MV-4-11 (cell line): Measurements from ENCODE around the gene DST.

Experiments used
- DNase-seq: peaks from one replicate; lab custom pipeline; 2025; lab: John Stamatoyannopoulos, UW

Gene DST

DNA sequence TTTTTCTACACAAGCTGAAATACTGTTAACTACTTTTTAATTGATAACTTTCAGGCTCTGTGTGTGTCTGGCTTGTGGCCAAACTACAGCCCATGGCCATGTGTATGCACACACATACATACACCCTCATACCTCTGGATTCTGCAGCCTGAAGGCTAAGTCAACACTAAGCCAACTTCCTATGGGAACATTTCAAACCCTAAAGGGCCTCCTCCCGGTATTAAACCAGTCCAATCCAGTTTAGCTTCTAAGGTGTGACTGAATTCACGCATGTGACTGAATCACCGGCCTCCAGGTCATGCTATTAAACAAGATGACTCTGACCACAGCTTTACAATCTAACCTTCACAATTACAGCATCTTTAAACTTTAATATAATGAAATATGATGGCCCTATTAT lies 20.7 kb upstream of the DST start:
- DNase-seq, result no peak

DNA sequence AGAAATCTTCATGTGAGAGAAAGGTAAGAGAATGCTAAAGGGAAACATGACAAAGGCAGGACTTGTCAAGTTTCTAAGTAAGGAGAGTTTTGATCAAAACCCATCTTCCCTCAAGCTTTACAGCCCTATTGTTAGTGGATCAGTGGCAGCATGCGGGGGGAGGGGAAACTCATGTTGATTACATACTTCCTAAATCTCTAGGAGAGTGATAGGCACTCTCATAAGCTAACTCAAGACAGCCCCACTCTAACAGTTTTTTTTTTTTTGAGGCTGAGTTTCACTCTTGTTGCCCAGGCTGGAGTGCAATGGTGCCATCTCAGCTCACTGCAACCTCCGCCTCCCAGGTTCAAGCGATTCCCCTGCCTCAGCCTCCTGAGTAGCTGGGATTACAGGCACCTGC lies 18.6 kb upstream of the DST start:
- DNase-seq, result peak; percentile 54

DNA sequence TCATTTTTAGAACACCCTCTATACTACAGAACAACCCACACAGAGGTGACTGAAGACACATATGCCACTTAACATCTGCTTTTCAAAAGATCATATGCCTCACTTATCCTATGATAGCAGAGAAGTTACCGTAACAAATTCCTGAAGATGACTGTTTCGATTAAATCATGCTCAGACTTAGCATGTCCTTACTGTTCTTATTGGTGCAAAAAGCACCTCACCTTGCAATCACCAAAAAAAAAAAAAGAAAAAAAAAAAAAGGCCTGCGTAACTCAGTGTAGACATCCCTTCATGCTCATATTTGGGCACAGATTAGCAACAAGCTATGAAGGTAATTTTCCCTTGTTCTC lies 17.7 kb upstream of the DST start:
- no peak for DNase-seq

DNA sequence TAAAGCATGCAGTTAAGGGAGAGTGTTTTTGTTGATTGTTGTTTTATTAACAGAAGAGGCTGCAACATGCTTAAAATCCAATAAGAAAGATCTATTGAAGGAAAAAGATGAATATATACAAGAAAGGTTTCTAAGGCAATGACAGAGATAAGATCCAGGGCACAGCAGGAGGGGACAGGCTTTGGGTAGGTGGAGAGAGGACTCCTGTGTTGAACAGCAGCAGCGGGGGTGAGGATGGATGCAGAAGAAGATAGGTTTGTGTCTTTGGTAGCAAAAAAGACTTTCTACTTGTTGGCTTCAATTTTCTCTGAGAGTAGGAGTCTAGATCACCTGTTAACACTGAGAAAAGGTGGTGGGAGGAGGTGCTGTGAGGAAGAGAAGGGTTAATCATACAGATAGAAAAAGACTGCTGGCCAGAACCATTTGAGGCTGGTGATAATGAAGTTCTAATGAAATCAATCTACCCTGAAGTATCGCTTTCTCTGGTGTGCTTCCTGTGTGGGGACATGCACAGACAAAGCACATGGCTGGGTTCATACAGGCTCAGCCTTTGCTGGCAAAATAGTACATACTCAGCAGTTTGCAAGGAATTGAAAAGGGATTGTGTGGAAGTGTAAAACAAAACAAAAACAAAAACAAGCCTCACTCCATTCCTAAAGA lies 17.2 kb upstream of the DST start:
- no peak for DNase-seq

DNA sequence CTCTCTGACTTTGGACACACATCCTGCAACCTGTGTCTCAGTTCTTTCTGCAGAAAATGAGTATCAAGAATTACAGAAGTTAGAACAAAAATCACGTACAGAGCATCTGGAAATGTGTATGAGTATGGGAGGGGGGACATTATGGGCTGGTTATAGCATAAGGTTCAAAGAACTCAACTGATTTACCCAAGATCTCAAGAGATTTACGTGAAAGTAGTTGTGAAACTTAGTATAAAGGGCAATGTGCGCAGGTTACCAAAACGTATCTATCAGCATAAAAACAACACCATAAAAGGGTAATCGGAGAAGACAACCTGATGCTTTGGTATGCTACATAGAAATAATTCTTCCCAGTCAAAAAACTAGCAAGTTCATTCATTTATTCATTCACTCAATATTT lies 15.6 kb upstream of the DST start:
- no peak for DNase-seq

DNA sequence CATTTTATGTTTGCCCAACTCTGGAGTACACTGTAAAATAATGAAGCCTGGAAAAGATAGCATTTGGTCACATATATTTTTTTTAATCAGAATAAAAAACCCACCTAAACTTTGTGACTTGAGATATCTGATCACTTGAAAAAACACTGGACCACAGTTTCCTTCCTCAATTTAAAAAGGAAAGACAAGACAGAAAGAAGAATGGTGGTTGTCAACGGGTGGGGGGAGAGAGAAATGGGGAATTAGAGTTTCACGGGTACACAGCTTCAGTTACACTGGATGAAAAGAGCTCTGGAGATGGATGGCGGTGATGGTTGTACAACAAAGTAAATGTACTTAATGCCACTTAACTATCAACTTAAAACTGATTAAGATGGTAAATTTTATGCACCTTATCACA lies 14.7 kb upstream of the DST start:
- DNase-seq, result peak; percentile 18

DNA sequence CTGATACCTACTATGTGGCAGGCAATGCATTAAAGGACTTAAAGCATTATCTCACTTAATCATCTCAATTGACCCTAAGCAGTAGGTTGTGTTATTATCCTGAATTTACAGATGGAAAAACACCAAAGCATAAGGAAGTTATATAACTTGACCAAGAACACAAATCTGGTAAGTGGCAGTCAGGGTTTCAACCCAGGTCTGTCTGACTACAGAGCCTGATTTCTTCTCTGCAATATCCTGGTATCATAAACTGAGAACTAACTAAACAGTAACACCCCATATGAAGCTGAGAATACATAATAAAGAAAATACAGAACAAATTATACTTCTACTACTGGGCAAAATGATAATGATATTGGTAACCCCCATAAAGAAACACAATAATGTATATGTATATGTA lies 13.8 kb upstream of the DST start:
- DNase-seq, result no peak

DNA sequence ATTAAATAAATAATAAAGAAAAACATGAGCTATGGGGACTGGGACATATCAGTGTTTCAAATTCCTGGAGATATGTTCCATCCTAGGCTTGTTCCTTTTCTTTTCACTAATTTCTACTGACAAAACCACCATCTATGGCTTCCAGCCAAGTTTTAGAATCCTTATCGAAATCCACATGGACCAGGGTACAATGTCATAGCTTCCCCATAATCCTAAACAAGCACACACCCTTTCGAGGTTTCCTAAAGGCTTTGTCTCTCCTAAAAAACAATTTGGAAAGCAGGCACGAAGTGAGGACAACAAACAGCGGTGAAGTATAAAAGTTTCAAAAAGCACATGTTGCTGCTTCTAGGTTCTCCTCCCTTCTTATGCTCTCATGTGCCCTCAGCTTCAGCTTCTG lies 13.3 kb upstream of the DST start:
- DNase-seq, result no peak

DNA sequence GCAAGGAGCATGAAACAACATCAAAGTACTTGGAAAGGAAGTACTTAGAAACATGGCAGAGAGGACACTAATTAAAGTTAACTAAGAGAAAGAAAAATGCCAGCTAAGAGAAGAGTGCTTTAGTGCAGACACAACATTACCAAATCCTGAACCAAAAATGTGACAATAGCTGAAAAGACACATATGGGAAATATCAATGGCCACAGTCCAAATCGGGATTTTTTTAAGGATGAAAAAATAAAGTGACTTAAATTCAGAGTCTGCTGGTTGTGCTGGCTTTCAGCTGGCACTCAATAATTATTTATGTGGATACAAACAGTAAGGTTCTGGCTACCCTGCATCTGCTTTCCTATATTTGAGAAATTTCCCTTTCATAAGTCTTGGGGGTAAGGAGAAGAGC lies 12.6 kb upstream of the DST start:
- no peak for DNase-seq

DNA sequence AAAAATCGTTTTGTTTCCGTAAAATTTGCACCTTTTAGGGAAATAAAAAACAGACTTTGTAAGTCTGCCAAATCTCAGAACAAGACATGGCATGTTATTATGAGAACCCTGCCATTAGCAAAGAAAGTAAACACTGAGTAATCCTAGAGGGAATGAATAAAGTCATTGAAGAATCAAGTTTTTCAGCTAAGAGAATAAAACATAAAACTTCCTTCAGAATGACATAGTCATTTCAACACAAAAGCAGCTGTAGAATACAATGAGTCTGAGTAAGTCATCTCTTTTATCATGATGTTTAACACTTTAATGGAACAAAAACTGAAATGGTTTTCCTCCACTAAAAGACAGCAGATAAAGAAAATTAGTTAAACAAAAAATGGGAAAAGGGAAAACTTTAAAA lies 10.3 kb upstream of the DST start:
- no peak for DNase-seq

DNA sequence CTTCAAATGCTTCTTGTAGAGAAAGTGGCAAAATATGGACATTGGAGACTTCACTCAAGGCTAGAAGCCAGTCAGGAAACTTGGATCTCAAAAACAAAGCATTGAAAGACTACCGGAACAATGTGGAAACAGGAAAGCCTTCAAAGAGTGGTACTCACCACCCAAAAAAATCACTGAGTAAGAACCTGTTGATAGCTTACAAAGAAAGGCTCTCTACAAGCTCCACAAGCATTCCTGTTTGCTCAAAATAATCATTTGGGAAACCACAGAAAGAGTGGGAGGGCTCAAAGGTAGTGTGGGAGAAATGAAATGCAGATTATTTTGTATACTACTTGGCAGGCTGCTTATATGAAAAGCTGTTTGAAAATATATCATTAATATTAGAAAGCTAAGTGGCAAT lies 9.5 kb upstream of the DST start:
- no peak for DNase-seq

DNA sequence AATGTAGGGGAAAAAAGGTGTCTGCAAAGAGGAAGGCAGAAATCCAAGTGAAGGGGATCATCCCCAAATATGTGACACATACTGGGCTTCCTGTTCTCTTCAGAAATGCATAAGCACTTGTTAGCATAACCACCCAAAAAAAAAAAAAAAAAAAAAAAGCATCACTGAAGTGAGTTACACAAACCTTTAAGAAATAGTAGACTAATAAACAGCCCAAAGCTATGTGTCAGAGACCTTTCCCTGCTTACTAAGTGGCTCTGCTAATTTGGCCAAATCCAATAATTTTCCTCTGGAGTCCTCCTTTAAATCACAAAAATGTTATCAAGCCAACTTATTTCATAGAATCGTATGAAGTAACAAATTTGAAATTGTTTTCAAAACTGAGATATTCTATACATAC lies 7.5 kb upstream of the DST start:
- DNase-seq, result no peak

DNA sequence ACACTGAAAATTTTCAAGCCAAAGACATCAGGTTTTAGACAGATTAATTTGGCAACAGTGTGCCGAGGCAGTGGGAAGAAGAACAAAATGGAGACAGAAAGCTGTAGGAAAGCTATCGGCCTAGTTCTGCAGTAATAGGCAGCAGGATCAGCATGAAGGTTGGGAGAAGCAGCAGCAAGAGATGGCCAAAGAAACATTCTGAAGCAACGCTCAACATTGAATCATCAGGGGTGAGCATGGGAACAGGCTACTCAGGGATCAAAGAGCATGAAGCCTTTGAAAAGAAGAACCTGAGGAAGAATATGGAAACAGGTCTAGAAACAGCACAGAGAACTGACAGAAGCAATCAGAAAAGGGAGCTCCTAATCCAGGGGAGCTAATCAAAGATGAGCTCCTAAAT lies 7.1 kb upstream of the DST start:
- no peak for DNase-seq

DNA sequence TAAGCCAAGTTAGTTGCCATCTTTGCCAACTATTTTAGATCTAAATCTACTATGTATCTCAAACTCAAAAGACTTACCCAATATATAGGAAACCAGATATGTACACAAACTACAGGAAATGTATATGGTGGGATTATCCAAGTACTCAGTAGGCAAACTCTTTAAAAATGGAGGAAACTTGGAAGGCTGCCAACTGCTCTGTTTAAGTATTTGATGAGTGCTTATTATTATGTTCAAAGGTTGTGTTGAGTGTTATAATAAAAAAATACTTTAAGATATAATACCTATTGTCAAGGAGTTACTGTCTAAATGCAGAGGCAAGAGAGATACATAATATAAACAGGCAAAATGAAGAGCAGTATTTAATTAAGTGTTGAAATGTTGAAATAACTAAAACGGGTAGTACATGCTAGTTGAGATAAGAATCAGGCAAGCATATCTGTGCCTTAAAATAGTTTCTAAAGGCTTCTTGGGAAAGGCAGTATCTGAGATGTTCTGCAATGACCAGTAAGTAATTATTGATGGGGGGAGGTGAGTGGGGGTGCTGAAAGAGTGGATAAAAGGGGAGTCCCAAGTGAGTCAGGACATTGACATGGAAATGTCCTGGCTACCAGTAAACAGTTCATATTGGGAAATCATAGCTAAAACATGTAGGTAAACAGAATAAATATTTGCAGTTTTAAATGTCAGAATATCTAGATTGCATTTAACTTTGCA lies 6.5 kb upstream of the DST start:
- DNase-seq, result no peak

DNA sequence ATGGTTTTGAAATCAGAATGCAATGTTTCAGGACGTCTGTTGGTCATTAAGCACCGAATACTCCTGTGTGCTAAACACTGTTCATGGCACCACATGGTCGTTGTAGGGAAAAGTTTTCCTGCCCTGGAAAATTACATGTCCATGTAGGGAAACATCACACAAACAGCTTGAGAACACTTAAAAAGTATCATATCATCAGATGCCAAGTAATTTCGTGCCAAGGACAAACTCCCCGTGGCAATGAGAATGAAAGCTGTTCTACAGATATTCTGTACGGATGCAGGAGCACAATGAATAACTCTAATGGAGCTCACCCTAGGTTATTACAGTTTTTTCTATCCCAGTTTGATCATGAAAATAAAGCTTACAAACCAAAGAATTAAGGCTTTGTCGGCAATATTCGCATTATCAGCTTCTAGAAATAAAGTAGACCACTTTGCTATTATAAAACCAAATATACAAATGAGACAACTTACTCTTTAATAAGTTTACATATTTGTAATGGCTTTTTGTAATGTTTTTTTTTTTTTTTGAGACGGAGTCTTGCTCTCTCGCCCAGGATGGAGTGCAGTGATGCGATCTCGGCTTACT lies 4.6 kb upstream of the DST start:
- no peak for DNase-seq

DNA sequence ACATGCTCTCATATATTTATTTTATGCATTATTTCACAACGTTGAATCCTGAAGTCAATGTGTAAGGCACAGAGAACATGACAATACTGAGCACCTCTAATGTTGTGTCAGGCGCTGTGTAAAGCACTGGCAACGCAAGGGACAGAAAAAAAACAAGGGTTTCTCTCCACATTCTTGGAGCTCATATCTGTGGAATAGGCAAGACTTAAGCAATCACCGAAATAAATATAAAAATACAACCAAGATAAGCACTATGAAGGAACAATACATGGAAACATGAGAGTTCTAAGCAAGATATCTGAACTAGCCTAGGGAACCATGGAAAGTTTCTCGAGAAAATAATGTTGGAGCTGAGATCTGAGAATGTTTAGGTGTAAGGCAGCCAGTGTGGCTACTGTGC lies 1.7 kb upstream of the DST start:
- no peak for DNase-seq

DNA sequence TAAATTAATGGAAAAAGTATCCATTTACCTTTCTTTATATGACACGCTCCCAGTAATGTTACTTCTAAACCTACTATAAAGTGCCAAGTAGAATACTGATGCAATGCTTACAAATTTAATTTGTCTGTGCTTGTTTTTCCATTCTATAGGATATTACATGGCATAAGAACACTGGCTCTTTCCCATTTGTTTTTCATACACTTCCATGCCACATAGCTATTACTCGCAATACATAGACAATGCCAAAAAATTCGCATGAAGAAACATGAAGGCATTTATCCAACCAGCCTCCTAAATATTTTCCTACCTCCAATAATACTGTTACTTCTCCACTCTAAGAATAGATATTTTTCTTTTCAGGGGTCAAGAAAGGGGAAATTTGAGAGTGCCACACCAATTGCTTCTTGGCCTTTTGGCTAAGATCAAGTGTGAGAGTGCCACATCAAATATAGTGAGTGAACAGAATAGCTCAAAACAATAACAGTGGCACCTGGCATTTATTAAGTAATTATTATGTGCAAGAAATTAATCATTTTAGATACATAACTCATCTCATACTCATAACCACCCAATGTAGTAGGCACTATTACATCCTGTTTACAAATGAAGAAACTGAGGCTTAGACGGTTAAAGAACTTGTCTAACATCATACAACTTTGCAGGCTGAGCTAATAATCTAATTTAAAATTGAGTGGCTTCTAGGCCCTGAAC lies 845 bp upstream of the DST start:
- no peak for DNase-seq

DNA sequence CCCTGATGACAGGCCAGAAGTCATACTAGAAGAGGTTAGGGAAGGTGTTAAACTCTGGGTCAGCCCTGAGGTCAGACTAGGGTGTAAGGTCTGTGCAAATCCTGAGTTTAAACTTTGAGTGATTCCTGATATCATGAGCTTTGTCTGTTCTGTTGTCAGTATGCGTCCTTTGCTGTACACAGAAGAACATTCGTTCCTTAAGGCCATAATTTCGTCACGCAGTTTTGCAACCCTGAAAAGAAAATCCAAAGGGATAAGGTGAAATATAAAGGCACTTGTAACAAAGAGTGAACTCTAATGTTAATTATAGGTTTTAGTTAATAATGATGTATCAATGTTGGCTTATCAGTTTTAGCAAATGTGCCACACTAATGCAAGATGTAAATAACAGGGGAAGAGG lies 2.3 kb downstream of the DST start:
- DNase-seq, result no peak

DNA sequence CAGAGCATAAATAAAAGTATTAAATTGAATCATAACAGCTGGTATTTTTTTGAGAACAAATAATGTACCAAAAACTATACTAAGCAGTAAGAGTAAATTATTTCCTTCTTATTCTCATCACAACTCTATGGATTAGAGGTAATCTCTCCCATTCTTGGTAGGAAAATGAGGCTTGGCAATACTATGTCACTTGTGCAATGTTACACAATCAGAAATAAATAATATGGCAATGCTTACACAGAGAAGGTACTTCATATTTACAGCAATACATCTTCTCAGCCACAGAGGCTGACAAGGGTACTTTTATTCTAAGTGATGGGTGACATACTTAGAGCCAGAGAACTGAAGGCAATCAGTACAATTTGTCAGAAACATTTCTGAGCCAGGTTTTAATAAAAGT lies 3.9 kb downstream of the DST start:
- DNase-seq, result no peak

DNA sequence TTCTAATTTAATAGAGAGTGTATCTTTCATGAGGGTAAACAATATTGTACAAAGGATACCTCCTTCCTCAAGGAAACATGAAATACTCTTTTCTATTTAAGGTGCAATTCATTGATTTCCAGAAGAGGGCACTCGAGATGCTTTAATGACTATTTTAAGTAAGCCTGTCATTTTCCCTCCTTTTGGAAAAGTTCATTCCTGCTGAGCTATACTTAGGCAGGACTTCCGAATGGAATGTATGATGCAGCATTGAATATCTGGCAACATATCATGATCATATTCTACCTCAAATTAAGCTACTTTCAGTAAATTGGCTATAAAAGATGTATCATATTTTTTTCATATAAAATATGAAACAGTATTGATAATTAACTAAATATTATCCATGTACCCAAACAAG lies 5.0 kb downstream of the DST start:
- DNase-seq, result peak; percentile 12

DNA sequence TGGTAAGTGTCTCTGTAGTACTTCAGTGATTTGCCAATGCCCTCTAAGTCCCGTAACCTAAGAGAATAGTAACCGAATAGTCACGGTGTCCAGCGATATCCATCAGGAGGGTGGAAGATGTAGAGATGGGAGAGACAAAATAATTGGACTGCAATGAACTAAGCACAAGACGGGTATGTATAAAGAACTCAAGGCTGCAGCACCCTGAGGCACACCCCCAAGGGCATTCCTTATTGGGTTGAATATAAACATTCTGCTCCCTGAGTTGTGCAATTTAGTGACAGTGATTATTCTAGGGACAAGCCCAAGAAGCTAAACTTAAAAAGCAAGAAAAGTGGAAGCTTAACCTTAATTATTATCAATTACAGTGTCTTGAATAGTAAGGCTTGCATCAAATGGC lies 14.6 kb downstream of the DST start:
- DNase-seq, result no peak

DNA sequence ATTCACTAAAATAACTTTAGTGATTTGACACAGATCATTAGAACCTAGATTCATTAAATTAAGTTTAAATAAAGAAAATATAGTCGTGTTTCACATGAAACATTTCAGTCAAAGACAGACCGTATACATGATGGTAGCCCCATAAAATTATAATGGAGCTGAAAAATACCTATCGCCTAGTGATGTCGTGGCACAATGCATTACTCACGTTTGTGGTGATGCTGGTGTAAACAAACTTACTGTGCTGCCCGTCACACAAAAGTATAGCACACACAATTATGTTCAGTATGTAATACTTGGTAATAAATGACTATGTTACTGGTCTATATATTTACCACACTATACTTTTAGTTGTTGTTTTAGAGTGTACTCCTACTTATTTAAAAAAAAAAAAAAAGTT lies 17.3 kb downstream of the DST start:
- no peak for DNase-seq

DNA sequence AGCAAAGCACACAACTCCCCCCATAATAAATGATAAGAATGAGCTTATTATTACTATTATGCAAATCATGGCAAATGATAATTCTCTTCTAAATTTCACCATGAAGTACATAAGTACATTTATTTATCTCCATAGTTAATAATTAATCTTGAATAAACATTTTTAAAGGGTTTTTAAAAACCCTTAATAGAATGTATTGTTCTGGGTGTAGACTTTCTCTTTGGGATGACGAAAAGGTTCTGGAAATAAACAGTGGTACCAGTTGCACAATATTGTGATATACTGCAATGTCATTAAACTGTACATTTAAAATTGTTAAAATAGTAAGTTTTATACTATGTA lies 18.0 kb downstream of the DST start:
- no peak for DNase-seq
